ENCODE results near the gene IMMT. TPM values are rescaled to one million over a fixed set of nuclear protein-coding genes. Genes with fewer than 3 reads are reported as not detected.
A peak's percentile ranks its signal among the peaks of the same experiment; 100 is the strongest.

IMMT gene
- total and polyA plus RNA-seq, 2 donors (not counting 1 experiment from before 2014, with no cell fraction given), result 23.5 to 66.0 TPM

DNA sequence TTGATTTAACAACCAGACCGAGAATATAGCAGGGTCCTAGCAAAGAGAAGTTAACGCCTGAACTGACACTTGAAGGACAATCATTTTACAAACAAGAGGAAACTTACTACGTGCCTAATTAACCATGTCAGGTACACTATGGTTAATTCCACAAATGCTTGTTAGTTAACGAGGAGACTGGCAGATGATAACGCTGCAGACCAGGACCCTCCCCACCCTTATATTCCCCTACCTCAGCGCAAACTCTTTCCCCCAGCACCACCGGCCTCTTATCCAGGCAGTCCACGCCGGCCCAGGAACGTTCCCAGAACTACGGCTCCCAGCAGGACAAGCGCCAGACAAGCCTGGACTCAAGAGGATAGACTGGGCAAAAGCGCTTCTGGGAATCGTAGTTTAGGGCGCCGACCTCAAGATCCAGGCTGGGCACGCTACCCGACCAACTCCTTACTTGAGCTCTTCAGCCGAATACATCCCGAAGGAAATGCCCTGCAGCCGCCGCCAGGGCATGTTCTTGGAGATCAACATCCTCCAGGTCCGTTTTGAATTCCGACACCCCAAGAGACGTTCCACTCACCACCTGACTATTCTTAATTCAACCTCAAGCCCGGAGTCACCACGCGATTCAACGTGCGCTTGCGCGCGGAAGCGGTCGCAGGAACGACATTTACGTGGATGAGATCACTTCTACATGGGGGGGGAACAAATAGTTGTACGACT is 89.9 kb downstream of the IMMT start, which contains the start of gene POLR1A:
Gene POLR1A, minus strand, starts transcription at position 635 of the 717 bp plus-strand sequence. Its CDS starts 110 bp downstream, at position 525.
- Mint-ChIP-seq H3K9me3 (ENCODE audit: insufficient read depth) (no peaks in the 10 kb centered on the region), H3K4me3 (peak within 1 kb of the TSS; percentile 93), H3K27ac (peak within 1 kb of the TSS; percentile 95), H3K27me3 (no peaks in the 10 kb centered on the region), H3K4me1 (peaks cover 50% of the 10 kb centered on the region)
- TF ChIP-seq, protein P1, sequence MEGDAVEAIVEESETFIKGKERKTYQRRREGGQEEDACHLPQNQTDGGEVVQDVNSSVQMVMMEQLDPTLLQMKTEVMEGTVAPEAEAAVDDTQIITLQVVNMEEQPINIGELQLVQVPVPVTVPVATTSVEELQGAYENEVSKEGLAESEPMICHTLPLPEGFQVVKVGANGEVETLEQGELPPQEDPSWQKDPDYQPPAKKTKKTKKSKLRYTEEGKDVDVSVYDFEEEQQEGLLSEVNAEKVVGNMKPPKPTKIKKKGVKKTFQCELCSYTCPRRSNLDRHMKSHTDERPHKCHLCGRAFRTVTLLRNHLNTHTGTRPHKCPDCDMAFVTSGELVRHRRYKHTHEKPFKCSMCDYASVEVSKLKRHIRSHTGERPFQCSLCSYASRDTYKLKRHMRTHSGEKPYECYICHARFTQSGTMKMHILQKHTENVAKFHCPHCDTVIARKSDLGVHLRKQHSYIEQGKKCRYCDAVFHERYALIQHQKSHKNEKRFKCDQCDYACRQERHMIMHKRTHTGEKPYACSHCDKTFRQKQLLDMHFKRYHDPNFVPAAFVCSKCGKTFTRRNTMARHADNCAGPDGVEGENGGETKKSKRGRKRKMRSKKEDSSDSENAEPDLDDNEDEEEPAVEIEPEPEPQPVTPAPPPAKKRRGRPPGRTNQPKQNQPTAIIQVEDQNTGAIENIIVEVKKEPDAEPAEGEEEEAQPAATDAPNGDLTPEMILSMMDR (IDR thresholded peaks at IDR 0.05), result no peak
- peaks cover 16 to 22% of the 10 kb centered on the region in 2 donors for H3K4me1 ChIP-seq (ENCODE audit: control insufficient read depth in 2 of 2, insufficient read depth in 2 of 2, low read length in 2 of 2)
- POLR2A ChIA-PET, result interaction anchor here (0.6 to 1.7 kb wide), 7 partner anchors 67 to 336 kb away, joined by 3 to 9 read pairs (median 4); partner anchors contain the start of genes IMMT and KDM3A
- H2AFZ ChIP-seq (ENCODE audit: insufficient read depth, low read depth, low read length, poor library complexity, severe bottlenecking), result peak within 1 kb of the TSS; percentile 86
- intact Hi-C loops (cut with micrococcal nuclease), result loop anchor here (1.0 to 10.0 kb wide), 4 partner anchors 25 to 491 kb away; partner anchors contain the start of genes C2orf68 and USP39
- H3K9me3 ChIP-seq (ENCODE audit: control extremely low read depth in 1 of 3, control insufficient read depth in 2 of 3, insufficient read depth in 1 of 3, low read length in 2 of 3), result no peaks in the 10 kb centered on the region
- WGBS (ENCODE audit: insufficient coverage), result 0% methylated on average over 22 of the region's 38 CpGs
- H3K36me3 ChIP-seq (replicated peaks in 1 of 2; ENCODE audit: control extremely low read depth in 1 of 2, control insufficient read depth in 1 of 2, extremely low read depth in 1 of 2, insufficient read depth in 2 of 2, low read length in 1 of 2), result peaks cover 3 to 14% of the 10 kb centered on the region in 2 experiments
- peak within 1 kb of the TSS; percentile 88 to 96 (median 89) for H3K4me3 ChIP-seq (ENCODE audit: control extremely low read depth in 1 of 5, extremely low read depth in 1 of 5, insufficient read depth in 1 of 5, low read depth in 2 of 5, low read length in 4 of 5)
- peaks cover 94% of the 10 kb centered on the region for H3K79me2 ChIP-seq (ENCODE audit: control insufficient read depth, insufficient read depth, low read length)
- H3K27me3 ChIP-seq (replicated peaks in 1 of 4; ENCODE audit: control extremely low read depth in 1 of 4, control insufficient read depth in 3 of 4, insufficient read depth in 4 of 4, low read length in 3 of 4), result no peaks in the 10 kb centered on the region
- H3K27ac ChIP-seq (ENCODE audit: low read length in 2 of 2), result peak within 1 kb of the TSS; percentile 74 to 92
- CTCF ChIA-PET, result interaction anchor here (0.6 to 2.1 kb wide), 8 partner anchors 9 to 336 kb away, joined by 3 to 15 read pairs (median 4); partner anchors contain the start of gene KDM3A
- peak within 1 kb of the TSS; percentile 84 for H3K4me2 ChIP-seq (replicated peaks; ENCODE audit: low read depth, low read length, poor library complexity, severe bottlenecking)
- peak within 1 kb of the TSS; percentile 84 for H3K9ac ChIP-seq (ENCODE audit: low read length)
- DNase-seq, result peak; percentile 95
- ATAC-seq (ENCODE audit: low read depth), result peak; percentile 76
- H4K20me1 ChIP-seq (ENCODE audit: control insufficient read depth, insufficient read depth, low read length, poor library complexity, severe bottlenecking), result peaks cover 20% of the 10 kb centered on the region

DNA sequence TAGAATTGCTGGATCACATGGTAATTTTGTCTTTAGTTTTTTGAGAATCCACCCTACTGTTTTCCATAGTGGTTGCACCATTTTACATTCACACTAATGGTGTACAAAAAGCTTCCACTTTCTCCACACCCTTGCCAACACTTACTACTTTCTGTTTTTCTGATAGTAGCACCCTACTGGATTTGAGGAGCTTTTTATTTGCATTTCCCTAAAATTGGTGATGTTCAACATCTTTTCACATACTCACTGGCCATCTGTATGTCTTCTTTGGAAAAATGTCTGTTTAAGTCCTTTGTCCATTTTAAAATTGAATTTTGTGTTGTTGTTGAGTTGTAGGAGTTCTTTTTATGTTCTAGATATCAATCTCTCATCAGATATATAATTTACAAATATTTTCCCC is 93.1 kb downstream of the IMMT start:
- no peak overlapping the region for H3K4me3 Mint-ChIP-seq
- H3K4me1 ChIP-seq (ENCODE audit: control insufficient read depth in 2 of 2, insufficient read depth in 2 of 2, low read length in 2 of 2), result peaks cover 14 to 16% of the 10 kb centered on the region in 2 donors
- H3K27me3 ChIP-seq (replicated peaks in 1 of 4; ENCODE audit: control extremely low read depth in 1 of 4, control insufficient read depth in 3 of 4, insufficient read depth in 4 of 4, low read length in 3 of 4), result no peaks in the 10 kb centered on the region
- no peaks in the 10 kb centered on the region for H3K9me3 ChIP-seq (ENCODE audit: control extremely low read depth in 1 of 3, control insufficient read depth in 2 of 3, insufficient read depth in 1 of 3, low read length in 2 of 3)
- no peaks in the 10 kb centered on the region for H4K20me1 ChIP-seq (ENCODE audit: control insufficient read depth, insufficient read depth, low read length, poor library complexity, severe bottlenecking)
- H3K4me2 ChIP-seq (replicated peaks; ENCODE audit: low read depth, low read length, poor library complexity, severe bottlenecking), result no peak overlapping the region
- H3K27ac Mint-ChIP-seq, result no peak overlapping the region
- H3K4me3 ChIP-seq (ENCODE audit: control extremely low read depth in 1 of 5, extremely low read depth in 1 of 5, insufficient read depth in 1 of 5, low read depth in 2 of 5, low read length in 4 of 5), result no peak overlapping the region
- intact Hi-C loops (cut with micrococcal nuclease), result loop anchor here (10.0 kb wide), 1 partner anchor 487 kb away; the partner anchor contains the start of genes C2orf68 and USP39
- peaks cover 10 to 25% of the 10 kb centered on the region in 2 experiments for H3K36me3 ChIP-seq (replicated peaks in 1 of 2; ENCODE audit: control extremely low read depth in 1 of 2, control insufficient read depth in 1 of 2, extremely low read depth in 1 of 2, insufficient read depth in 2 of 2, low read length in 1 of 2)
- no peak overlapping the region for H3K9ac ChIP-seq (ENCODE audit: low read length)
- ATAC-seq (ENCODE audit: low read depth) (no peak), DNase-seq (no peak)
- CTCF ChIA-PET, result no interaction called here
- H3K27ac ChIP-seq (ENCODE audit: low read length in 2 of 2), result no peak overlapping the region
- POLR2A ChIA-PET, result no interaction called here
- no peaks in the 10 kb centered on the region for H3K27me3 Mint-ChIP-seq
- TF ChIP-seq, protein P1 (IDR thresholded peaks at IDR 0.05), result no peak
- no peak for TF ChIP-seq EZH2 (IDR thresholded peaks at IDR 0.05; ENCODE audit: borderline replicate concordance, insufficient read depth, low read depth, low read length, poor library complexity, severe bottlenecking)
- no peak overlapping the region for H2AFZ ChIP-seq (ENCODE audit: insufficient read depth, low read depth, low read length, poor library complexity, severe bottlenecking)
- H3K9me3 Mint-ChIP-seq (ENCODE audit: insufficient read depth), result no peaks in the 10 kb centered on the region
- H3K79me2 ChIP-seq (ENCODE audit: control insufficient read depth, insufficient read depth, low read length), result peaks cover 71% of the 10 kb centered on the region
- peaks cover 37% of the 10 kb centered on the region for H3K4me1 Mint-ChIP-seq

Data from B cell (primary cell).